K562 (cell line): ENCODE data around the gene TMC8. TPM values are rescaled to one million over a fixed set of nuclear protein-coding genes. Genes with fewer than 3 reads are reported as not detected.

Experiments used
- ZBTB40 ChIP-seq, 2 experiments: fragments of 450-650 bp in 1 of 2; sonication (generic) in 1 of 2; formaldehyde crosslinking in 1 of 2; IDR thresholded peaks; 2 replicates each; pipeline versions ENCODE4 v1.7.1 to v1.9.0; 2016 to 2022; ENCODE audit warnings: inconsistent platforms in 1 of 2, mild to moderate bottlenecking in 1 of 2, missing genetic modification reagents in 1 of 2
- ZNF282 ChIP-seq: sonication (generic); formaldehyde crosslinking; IDR thresholded peaks from 2 replicates; pipeline ENCODE4 v1.8.1; 2023; ENCODE audit warnings: missing genetic modification reagents
- polyA plus RNA-seq, 8 experiments: library from polyadenylated mRNA; depleted of rRNA in 4 of 8; stranded (reverse) in 5 of 8; unstranded in 3 of 8; fragments of >200 nt; fragmentation: Nextera tagmentation in 2 of 8; fragmentation: Illumina TruSeq in 1 of 8; extraction: Ambion mirVana in 2 of 8; extraction: Trizol in 1 of 8; gene quantifications; 2 replicates each; pipeline versions ENCODE4 v1.2.1 to v1.2.3, GENCODE V29; 2011 to 2014; ENCODE audit warnings: inconsistent platforms in 1 of 8, missing spikeins in 1 of 8
- total RNA-seq, 7 experiments: library from RNA; depleted of rRNA in 6 of 7; stranded (reverse); fragments of >200 nt in 6 of 7; fragmentation: Illumina TruSeq in 2 of 7; extraction: Trizol in 2 of 7; gene quantifications; 2 replicates each; pipeline versions ENCODE4 v1.2.1 to v1.2.3, GENCODE V29; 2011 to 2021; ENCODE audit warnings: low replicate concordance in 1 of 7

TMC8 gene
- total and polyA plus RNA-seq, 9 of the 15 experiments (the other 6 are each of a cell fraction or from before 2014, with no cell fraction given) = 0.13 to 10.9 (median 2.8) TPM

- TF ChIP-seq ZBTB40 (IDR thresholded peaks at IDR 0.05) (0 out of 2 replicates have a peak, but pooled peaks have one; percentile 18), ZBTB40 (CRISPR knock-in tag; IDR thresholded peaks at IDR 0.05) (no peak), ZNF282 (CRISPR knock-in tag) (peak; percentile 36; the same call in 1 of the 2 replicates)
These were observed 55.6 kb downstream of the TMC8 start (continued) for GRCh38 chr17:78185981-78186691.
